Activated naive CD8-positive, alpha-beta T cell (primary cell): Measurements from ENCODE around the gene SLC9A9.

Experiments
- H3K27ac Mint-ChIP-seq: one replicate; pipeline ENCODE4 v1.8.0; 2021; ENCODE audit warnings: mixed read lengths
- H3K27me3 Mint-ChIP-seq: one replicate; pipeline ENCODE4 v1.8.0; 2021; ENCODE audit warnings: mixed read lengths
- H3K36me3 Mint-ChIP-seq: one replicate; pipeline ENCODE4 v1.8.0; 2021; ENCODE audit warnings: mixed read lengths
- H3K4me1 Mint-ChIP-seq: one replicate; pipeline ENCODE4 v1.8.0; 2021; ENCODE audit warnings: low read depth, mixed read lengths
- H3K4me3 Mint-ChIP-seq: one replicate; pipeline ENCODE4 v1.8.0; 2021; ENCODE audit warnings: mild to moderate bottlenecking, mixed read lengths
- H3K9me3 Mint-ChIP-seq: one replicate; pipeline ENCODE4 v1.8.0; 2021; ENCODE audit warnings: low read depth, mixed read lengths

Gene SLC9A9

DNA sequence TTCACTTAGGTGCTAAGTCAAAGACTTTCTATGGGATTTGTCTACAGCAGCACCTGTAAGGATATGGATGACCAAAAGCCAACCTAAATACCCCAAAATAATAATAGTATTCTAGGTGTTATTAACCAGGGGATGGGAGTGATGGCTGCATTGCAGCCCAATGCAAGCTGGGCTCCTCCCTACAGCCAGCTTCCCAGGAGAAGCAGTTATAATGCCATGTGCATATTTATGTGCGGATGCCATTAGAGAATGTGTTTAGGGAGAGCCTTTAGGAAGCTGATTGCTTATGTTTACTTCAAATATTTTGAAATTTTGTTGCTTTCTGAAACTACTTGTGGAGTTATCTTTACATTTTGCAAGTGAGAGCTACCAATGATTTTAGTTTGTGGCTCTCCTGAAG is 491.4 kb downstream of the SLC9A9 start:
- Mint-ChIP-seq H3K4me1 (peaks cover 5% of the 10 kb centered on the region), H3K27ac (no peak overlapping the region)

DNA sequence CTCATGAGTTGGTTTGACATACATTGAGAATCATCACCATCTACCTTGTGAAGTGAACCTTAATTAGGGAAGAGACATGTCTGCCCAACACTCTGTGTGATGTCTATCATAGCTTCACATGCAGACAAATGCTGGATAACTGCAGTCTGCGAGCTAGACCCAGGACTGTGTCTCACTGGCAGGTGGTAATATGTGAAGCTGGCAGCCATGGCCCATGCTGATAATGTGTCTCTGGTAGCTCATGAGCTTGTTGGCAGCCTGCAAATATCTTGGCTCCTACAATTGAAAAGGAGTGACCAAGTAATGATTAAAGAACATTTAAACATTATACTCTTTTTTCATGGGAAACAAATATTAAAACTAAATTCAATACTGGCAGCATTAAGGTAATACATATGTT is 493.9 kb downstream of the SLC9A9 start:
- H3K4me3 Mint-ChIP-seq, result no peak overlapping the region
- H3K36me3 Mint-ChIP-seq, result peaks cover 8% of the 10 kb centered on the region
- H3K27ac Mint-ChIP-seq, result no peak overlapping the region
- no peaks in the 10 kb centered on the region for H3K27me3 Mint-ChIP-seq
- no peaks in the 10 kb centered on the region for H3K9me3 Mint-ChIP-seq
- peaks cover 15% of the 10 kb centered on the region for H3K4me1 Mint-ChIP-seq

More for the DNA sequence above, 491.4 kb downstream of the SLC9A9 start:
- Mint-ChIP-seq H3K27me3 (no peaks in the 10 kb centered on the region), H3K4me3 (no peak overlapping the region), H3K36me3 (peaks cover 8% of the 10 kb centered on the region), H3K9me3 (no peaks in the 10 kb centered on the region)

DNA sequence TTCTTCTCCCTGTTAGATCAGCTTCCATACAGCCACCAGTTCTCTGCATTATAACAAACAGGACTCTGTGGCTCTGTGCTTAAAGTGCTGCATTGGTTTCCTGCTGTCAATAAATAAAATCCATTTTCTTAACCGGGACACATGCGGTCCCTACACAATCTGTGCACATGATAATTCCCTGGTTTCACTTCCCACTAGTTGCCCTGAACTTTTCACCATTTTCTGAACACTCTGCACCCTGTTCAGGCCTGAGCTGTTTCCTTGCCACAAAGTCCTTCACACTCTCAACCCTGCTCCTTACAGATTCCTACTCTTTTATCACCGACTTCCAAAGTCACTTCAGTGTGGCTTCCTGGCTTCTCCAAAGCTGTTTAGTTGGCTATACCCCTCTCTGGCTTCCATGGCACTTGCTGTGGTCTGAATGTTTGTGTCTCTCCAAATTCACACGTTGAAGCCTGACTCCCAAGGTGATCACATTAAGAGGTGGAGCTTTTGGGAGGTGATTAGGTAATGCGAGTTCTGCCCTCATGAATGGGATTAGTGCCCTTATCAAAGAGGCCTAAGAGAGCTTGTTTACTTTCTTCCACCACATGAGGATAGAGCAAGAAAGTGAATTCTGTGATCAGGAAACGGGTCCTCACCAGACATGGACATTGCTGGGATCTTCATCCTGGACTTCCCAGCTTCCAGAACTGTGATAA is 495.3 kb downstream of the SLC9A9 start:
- no peak overlapping the region for H3K4me3 Mint-ChIP-seq
- H3K36me3 Mint-ChIP-seq, result peaks cover 5% of the 10 kb centered on the region
- no peak overlapping the region for H3K27ac Mint-ChIP-seq

DNA sequence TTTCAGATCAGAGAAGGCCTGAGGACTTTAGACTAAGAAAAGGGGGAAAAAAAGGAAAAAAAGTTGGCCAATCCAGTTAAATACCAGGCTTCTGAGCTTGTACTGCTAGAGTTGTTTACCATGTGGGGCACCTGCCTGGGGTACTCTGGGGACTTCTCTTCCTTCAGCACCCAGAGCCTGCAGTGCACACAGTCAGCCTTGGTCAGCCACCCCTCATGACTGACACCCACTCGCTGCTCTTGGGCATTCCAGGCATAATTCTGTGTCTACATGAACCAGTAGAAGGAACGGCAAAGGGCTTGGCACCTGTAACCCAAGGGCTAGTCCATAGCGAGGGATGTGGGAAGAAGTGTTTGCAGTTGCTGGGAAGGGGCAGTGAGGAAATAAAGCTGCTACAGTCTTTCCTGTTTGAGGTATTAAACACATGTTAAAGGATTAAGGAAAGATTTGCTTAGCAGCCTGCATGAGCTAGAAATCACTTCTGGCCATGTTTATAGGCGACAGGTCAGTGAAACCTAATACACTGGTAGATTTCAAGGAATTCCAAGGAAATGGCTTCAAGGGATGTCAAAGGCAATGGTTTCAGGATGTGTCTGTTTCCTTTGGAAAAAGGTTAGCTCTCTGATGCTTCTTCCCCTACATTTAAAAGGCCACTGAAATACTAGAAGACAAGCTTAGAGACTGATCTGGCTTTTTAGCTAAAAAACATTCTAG is 496.2 kb downstream of the SLC9A9 start:
- H3K27ac Mint-ChIP-seq, result no peak overlapping the region
- H3K4me1 Mint-ChIP-seq, result peaks cover 32% of the 10 kb centered on the region
- H3K36me3 Mint-ChIP-seq, result peaks cover 5% of the 10 kb centered on the region
- H3K27me3 Mint-ChIP-seq, result no peaks in the 10 kb centered on the region
- H3K4me3 Mint-ChIP-seq, result no peak overlapping the region
- no peaks in the 10 kb centered on the region for H3K9me3 Mint-ChIP-seq

More for the DNA sequence above, 495.3 kb downstream of the SLC9A9 start:
- Mint-ChIP-seq H3K27me3 (no peaks in the 10 kb centered on the region), H3K4me1 (peaks cover 28% of the 10 kb centered on the region), H3K9me3 (no peaks in the 10 kb centered on the region)

DNA sequence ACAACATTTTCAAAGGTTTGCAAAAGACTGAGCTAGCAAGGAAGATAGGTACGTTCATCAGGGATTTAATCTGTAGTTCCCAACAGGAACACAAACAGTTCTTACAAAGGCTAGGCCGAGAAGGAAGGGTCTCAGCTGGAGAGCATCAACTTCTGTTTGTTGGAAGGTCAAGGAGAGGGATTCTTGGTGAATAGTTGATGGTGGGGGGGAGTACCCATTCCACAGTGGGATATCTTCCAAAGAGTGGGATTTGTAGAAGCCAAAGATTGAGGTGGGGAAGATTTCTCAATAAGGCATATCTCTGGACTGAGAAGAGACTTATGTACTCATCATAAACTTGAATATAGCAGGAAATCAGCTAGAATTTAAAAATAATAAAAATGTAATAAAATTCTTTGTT is 496.9 kb downstream of the SLC9A9 start:
- no peak overlapping the region for H3K27ac Mint-ChIP-seq
- H3K4me1 Mint-ChIP-seq, result peaks cover 34% of the 10 kb centered on the region
- no peaks in the 10 kb centered on the region for H3K27me3 Mint-ChIP-seq
- H3K9me3 Mint-ChIP-seq, result no peaks in the 10 kb centered on the region
- no peak overlapping the region for H3K4me3 Mint-ChIP-seq
- peaks cover 5% of the 10 kb centered on the region for H3K36me3 Mint-ChIP-seq

DNA sequence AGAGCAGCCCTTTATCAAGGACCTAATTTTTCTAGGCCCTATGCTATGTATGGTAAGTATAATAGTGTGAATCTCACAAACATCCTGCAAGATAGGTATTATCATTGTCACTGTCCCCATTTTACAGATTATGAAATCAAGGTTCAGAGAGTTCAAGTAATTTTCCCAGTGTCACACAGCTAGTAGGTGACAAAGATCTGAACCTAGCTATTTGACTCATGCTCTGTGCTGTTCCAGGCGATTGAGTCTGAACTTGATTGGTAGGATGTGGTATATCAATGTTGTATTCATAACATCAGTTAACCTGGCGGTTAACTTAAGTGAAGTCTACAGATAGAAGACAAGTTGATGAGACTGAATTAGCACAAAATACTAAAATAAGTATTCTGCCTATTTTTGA is 498.8 kb downstream of the SLC9A9 start:
- H3K4me3 Mint-ChIP-seq, result no peak overlapping the region
- H3K36me3 Mint-ChIP-seq, result peaks cover 12% of the 10 kb centered on the region
- H3K27ac Mint-ChIP-seq, result peak overlapping the region; percentile 4
- H3K9me3 Mint-ChIP-seq, result no peaks in the 10 kb centered on the region
- no peaks in the 10 kb centered on the region for H3K27me3 Mint-ChIP-seq
- peaks cover 41% of the 10 kb centered on the region for H3K4me1 Mint-ChIP-seq

DNA sequence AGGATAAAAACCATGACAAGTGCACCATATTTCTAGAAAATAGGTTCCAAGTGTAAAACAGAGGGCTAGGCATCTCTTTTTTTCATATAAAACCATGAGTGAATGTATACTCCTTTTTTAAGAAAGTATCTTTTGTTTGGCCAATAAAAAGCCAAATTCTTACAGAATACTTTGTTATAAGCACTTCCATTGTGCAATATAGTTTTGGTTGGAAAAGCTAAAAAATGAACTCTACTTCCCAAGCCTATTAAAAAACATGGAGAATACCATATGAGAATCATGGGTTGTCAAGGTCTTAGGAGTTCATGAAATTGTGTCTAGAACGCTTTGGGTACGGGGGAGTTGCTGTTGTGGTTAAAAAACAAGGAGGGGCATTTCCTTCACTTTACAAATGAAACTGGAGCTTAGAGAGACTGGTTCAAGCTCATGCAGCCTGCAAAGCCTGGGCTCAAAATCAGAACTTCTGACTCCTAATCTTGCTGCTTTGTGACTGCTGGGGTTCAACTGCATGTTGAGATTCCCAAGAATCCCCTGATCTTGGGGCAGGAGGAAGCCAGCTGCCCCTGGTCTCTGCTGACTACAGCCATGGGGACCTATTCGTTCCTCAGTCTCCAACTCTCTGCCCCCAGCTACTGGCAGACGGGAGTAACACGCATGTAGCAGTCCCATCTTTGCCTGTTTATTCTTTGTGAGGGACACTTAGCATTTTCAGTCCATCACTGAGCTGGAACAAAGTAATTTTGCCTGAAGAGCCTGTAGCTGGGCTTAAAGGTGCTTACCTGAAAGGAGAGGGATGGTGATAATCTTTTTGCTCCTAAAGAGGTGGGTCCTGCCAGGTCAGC is 499.6 kb downstream of the SLC9A9 start:
- H3K27me3 Mint-ChIP-seq, result no peaks in the 10 kb centered on the region
- peak overlapping the region; percentile 44 for H3K4me3 Mint-ChIP-seq
- H3K9me3 Mint-ChIP-seq, result no peaks in the 10 kb centered on the region
- H3K4me1 Mint-ChIP-seq, result peaks cover 41% of the 10 kb centered on the region
- peaks cover 9% of the 10 kb centered on the region for H3K36me3 Mint-ChIP-seq
- no peak overlapping the region for H3K27ac Mint-ChIP-seq

DNA sequence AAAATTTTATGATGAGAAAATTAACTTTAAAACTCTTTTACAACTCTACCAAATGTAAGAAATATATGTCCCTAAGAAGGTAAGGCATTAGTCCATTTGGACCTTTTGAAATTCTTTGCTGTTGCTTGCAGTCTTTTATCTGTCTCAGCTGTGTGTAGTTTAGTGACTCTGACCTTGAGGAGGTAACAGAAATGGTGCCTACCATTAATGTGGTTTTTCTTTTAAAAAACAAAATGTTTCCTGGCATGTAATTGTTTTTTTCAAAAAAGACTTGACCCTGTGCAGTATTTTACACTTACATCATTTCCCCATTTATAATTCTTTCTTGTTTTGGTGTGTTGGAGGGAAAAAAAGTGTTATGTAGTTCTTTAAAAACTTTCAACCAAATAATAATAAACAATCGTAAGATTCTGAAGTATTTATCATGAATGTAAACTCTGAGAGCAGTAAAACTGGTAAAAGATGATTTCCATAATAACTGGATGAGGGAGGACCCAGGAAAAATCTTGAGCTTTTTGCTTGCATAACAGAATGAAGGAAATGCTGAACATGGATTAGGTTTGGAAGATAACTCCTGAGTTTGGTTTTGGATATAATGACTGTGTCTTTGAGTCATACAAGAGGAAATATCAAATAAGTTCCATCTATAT is 503.6 kb downstream of the SLC9A9 start:
- Mint-ChIP-seq H3K4me3 (no peak overlapping the region), H3K27me3 (no peaks in the 10 kb centered on the region), H3K27ac (no peak overlapping the region), H3K36me3 (peaks cover 6% of the 10 kb centered on the region), H3K4me1 (peaks cover 30% of the 10 kb centered on the region), H3K9me3 (no peaks in the 10 kb centered on the region)

DNA sequence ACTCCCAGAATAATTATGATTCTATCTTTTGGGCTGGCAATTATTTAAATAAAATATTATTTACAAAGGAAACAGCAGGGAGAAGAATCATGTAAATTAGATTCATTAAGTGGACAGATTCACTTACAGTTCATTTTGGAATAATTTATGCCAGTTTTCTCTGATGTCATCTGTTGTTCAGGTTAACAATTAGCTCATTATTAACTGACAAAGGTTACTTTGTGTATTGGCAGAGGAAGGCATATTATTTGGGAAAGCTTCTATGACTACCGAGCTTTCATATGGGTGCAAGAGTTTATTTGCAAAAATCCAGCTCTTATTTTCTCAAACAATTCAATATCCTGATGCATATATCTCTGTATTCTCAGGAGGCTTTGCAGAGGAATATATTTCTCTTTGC is 504.3 kb downstream of the SLC9A9 start:
- H3K27ac Mint-ChIP-seq, result no peak overlapping the region
- H3K27me3 Mint-ChIP-seq, result no peaks in the 10 kb centered on the region
- H3K36me3 Mint-ChIP-seq, result peaks cover 6% of the 10 kb centered on the region
- H3K9me3 Mint-ChIP-seq, result no peaks in the 10 kb centered on the region
- no peak overlapping the region for H3K4me3 Mint-ChIP-seq
- peaks cover 23% of the 10 kb centered on the region for H3K4me1 Mint-ChIP-seq

DNA sequence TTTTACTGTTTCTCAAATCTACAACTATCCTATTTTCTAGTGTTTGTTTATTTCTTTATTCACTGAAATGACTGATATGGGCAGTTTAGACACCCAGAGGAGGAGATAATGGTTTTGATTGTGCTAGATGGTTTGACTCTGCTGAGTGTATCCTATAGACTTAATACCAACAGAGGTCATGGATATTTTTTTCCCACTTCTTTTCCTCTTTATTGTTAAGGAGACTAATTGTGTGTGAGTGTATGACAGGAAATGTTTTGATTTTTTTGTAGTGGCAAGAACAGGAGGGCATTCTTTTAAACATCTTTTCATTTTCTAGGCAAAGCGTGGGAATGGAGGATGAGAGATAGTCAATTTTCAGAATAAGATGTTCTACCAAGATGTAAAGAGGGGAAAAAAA is 505.2 kb downstream of the SLC9A9 start:
- Mint-ChIP-seq H3K4me3 (no peak overlapping the region), H3K36me3 (peaks cover 6% of the 10 kb centered on the region), H3K9me3 (no peaks in the 10 kb centered on the region), H3K27ac (no peak overlapping the region), H3K4me1 (peaks cover 14% of the 10 kb centered on the region), H3K27me3 (no peaks in the 10 kb centered on the region)

DNA sequence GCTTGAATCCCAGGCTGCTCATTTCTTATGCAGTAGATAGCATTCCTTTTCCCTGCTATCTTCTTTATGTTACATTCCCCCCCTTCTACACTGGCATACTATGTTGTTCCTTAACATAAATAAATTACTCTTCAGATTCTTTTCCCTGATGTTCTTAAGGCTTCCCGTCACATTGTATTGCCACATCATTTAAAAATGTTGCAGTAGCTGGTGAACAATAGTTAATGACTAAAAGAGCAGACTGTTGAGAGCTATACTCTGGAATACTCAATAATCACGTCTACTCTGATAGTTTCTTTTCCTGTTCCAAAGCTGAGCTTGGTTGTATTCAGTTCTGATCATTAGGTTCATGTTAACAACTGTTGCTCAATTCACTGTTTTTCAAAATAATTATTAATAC is 508.8 kb downstream of the SLC9A9 start:
- Mint-ChIP-seq H3K27ac (no peak overlapping the region), H3K4me1 (peaks cover under 1% of the 10 kb centered on the region), H3K27me3 (no peaks in the 10 kb centered on the region)

DNA sequence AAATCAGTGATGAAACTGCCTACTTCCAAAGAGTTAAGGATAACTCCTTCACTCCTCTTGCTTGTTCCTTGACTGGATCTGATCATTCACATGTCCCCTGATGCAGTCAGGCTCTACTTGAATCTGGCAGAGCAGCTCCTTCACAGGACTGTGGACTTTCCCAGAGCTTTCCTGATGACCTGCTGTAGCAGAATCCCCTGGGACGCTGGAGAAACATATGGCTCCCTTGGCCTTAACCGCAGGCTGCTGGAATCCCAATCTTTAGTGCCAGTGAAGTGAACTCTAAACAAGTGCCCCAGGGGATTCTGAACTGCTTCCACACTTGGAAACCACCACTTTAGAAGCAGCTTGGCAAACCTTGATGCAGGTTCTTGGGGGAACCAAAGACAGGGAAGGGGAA is 510.9 kb downstream of the SLC9A9 start:
- Mint-ChIP-seq H3K4me3 (no peak overlapping the region), H3K36me3 (peaks cover 5% of the 10 kb centered on the region), H3K4me1 (no peaks in the 10 kb centered on the region), H3K9me3 (no peaks in the 10 kb centered on the region), H3K27ac (no peak overlapping the region), H3K27me3 (no peaks in the 10 kb centered on the region)

More for the DNA sequence above, 508.8 kb downstream of the SLC9A9 start:
- Mint-ChIP-seq H3K36me3 (peaks cover 5% of the 10 kb centered on the region), H3K4me3 (no peak overlapping the region), H3K9me3 (no peaks in the 10 kb centered on the region)

DNA sequence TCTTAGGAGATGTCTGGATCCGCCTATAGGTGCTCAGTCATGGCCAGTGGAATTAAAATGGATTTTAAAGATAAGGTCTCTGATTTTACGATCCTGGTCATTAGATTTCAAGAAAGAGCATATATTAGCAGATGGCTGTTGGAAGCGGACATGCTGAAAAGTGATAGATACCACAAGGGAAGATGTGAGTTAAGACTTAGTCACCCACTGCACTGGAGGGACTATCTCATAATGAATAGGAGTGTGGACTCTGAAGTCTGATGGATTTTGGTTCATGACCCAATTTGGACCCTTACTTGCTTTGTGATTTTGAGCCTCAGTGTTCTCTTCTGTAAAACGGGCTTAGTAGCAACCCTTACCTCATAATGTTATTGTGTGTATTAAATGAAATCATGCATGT is 514.0 kb downstream of the SLC9A9 start:
- Mint-ChIP-seq H3K4me3 (no peak overlapping the region), H3K36me3 (peaks cover 5% of the 10 kb centered on the region), H3K27me3 (no peaks in the 10 kb centered on the region), H3K4me1 (no peaks in the 10 kb centered on the region), H3K27ac (no peak overlapping the region), H3K9me3 (no peaks in the 10 kb centered on the region)

DNA sequence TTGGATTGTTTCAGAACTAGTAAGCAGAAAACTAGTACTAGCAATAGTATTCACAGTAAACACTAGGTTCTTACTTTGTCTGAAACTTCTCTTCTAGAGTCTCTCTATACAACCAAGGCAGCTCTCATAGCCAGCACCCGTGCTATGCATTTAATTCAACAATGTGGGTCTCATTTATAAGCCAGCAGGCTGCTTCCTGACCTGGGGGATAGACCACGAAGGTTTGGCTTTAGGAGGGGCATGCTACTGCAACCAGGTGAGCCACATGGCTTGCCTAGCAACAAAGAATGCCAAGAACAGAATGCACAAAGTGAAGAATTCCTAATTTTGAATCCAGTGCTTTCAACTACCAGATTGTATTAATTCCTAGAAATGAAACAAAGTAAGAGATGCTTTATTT is 514.9 kb downstream of the SLC9A9 start:
- no peaks in the 10 kb centered on the region for H3K27me3 Mint-ChIP-seq
- H3K9me3 Mint-ChIP-seq, result no peaks in the 10 kb centered on the region
- peaks cover 5% of the 10 kb centered on the region for H3K36me3 Mint-ChIP-seq
- no peak overlapping the region for H3K27ac Mint-ChIP-seq
- H3K4me3 Mint-ChIP-seq, result no peak overlapping the region
- H3K4me1 Mint-ChIP-seq, result no peaks in the 10 kb centered on the region

DNA sequence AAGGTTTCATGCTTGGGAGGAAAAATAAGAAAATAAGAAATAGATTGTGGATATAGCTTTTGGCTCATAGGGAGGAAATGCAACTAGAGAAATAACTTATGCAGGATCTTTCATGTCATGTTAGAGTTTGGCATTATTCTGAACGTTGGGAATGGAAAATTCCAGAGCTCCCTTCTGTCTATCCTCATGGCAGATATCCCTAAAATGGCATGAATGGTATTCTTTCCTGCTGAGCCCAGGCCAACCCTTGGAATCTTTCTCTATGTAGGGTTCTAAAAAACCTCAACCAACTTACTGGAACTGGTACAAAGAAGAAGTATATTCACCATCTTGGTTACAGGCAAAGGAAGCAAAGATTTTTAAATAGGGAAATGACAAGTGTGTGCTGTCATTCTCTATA is 516.2 kb downstream of the SLC9A9 start:
- no peaks in the 10 kb centered on the region for H3K9me3 Mint-ChIP-seq
- H3K36me3 Mint-ChIP-seq, result peaks cover 5% of the 10 kb centered on the region
- no peak overlapping the region for H3K27ac Mint-ChIP-seq
- no peak overlapping the region for H3K4me3 Mint-ChIP-seq
- H3K4me1 Mint-ChIP-seq, result peaks cover 6% of the 10 kb centered on the region
- no peaks in the 10 kb centered on the region for H3K27me3 Mint-ChIP-seq
